GM12878 (cell line): ENCODE results near the gene WIPF2.

ENCODE experiments used
- HCFC1 ChIP-seq: fragments of 150-350 bp; IDR thresholded peaks from 2 replicates; pipeline ENCODE4 v1.6.1; 2014; ENCODE audit warnings: low read length
- TF ChIP-seq, protein P1 (sequence below): IDR thresholded peaks from 2 replicates; pipeline ENCODE4 v1.6.1; 2012; ENCODE audit warnings: low read depth, low read length, improper control_type of control experiment

DNA sequence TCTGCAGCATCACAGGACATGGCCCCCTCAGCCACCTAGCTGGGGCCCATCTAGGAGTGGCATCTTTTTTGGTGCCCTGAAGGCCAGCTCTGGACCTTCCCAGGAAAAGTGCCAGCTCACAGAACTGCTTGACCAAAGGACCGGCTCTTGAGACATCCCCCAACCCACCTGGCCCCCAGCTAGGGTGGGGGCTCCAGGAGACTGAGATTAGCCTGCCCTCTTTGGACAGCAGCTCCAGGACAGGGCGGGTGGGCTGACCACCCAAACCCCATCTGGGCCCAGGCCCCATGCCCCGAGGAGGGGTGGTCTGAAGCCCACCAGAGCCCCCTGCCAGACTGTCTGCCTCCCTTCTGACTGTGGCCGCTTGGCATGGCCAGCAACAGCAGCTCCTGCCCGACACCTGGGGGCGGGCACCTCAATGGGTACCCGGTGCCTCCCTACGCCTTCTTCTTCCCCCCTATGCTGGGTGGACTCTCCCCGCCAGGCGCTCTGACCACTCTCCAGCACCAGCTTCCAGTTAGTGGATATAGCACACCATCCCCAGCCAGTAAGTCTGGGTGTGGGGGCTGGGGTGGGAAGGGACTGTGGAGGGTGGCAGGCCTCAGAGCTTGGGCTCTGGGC, 111.9 kb downstream of the WIPF2 start:
- no peak for TF ChIP-seq HCFC1
- TF ChIP-seq, protein P1, sequence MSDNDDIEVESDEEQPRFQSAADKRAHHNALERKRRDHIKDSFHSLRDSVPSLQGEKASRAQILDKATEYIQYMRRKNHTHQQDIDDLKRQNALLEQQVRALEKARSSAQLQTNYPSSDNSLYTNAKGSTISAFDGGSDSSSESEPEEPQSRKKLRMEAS = no peak
